ENCODE results near the gene THNSL1.

GRCh38 chr10:25065761-25066476, 49.5 kb downstream of the THNSL1 start:
- TF ChIP-seq PKNOX1 (IDR thresholded peaks at IDR 0.05) (no peak), FOXK2 (IDR thresholded peaks at IDR 0.05) (no peak), ZNF384 (IDR thresholded peaks at IDR 0.05) (no peak), BHLHE40 (IDR thresholded peaks at IDR 0.05; ENCODE audit: borderline replicate concordance) (no peak), SUZ12 (IDR thresholded peaks at IDR 0.05) (no peak), SP1 (IDR thresholded peaks at IDR 0.05) (no peak), FOXA1 (IDR thresholded peaks at IDR 0.05) (no peak), NFRKB (IDR thresholded peaks at IDR 0.05) (no peak), TARDBP (IDR thresholded peaks at IDR 0.05) (no peak), HDGF (IDR thresholded peaks at IDR 0.05; ENCODE audit: borderline replicate concordance) (no peak), FOXM1 (IDR thresholded peaks at IDR 0.05; ENCODE audit: borderline replicate concordance) (no peak), ARNT (IDR thresholded peaks at IDR 0.05) (no peak), CTBP1 (IDR thresholded peaks at IDR 0.05; ENCODE audit: borderline replicate concordance) (no peak), ELF4 (IDR thresholded peaks at IDR 0.05) (no peak)
